ENCODE data around the gene IL19.
"Not testable (repeated sequence)": the region's sequence is repeated elsewhere in the genome, so short reads cannot be mapped to it uniquely, and the experiment has no call there.

Gene IL19

DNA sequence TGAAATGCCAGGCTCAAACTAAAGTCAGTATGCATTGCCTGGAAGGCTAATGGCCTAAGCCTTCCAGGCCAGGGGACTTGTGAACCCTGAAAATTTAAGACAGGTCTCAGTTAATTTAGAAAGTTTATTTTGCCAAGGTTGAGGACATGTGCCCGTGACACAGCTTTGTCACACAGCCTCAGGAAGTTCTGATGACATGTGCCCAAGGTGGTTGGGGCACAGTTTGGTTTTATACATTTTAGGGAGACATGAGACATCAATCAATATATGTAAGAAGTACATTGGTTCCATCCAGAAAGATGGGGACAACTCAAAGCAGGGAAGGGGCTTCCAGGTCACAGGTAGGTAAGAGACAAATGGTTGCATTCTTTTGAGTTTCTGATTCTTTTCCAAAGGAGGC lies 4.8 kb upstream of the IL19 start:
- H3K36me3 ChIP-seq (ENCODE audit: insufficient read depth, low read length); H3K4me2 ChIP-seq (ENCODE audit: low read length); H3K9ac ChIP-seq (ENCODE audit: low read depth, low read length); H3K4me3 ChIP-seq (ENCODE audit: low read length); H3K9me3 ChIP-seq (replicated peaks; ENCODE audit: low read length): not testable (repeated sequence)
- H3K27me3 ChIP-seq (ENCODE audit: control insufficient read depth, insufficient read depth, low read length), result peaks cover 24% of the 10 kb centered on the region
- H3K4me1 ChIP-seq (ENCODE audit: control insufficient read depth, insufficient read depth, low read length), result peaks cover 10% of the 10 kb centered on the region

DNA sequence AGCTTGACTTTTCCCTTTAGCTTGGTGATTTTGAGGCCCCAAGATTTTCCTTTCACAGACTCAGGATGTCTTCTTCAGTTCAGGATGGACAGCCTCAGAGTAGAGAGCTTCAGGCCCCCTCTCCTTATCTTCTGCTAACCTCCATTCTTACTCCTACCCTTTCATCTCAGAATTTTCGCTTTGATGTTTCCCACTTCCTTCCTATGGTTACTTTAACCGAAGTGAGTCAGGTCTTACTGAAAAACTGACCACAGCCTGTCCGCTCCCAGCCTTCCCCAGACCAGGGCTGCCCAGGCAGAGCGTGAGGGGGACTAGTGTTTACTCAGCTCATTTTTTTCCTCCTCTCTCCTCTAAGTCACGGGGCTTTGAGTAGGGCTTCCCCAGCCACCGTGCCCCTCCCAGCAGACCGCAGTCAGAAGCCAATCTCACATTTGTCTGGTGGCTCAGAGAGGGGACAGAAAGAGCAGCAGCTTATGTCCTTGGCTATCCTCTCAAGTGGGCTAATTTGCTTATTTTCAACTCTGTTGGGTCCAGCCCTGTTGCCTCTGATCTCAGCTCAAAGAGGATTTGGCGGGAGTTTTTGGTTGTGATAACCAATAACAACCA lies 4.2 kb upstream of the IL19 start:
- Histone ChIP-seq H3K4me2 (ENCODE audit: low read length) (peak overlapping the region; percentile 34), H3K4me1 (ENCODE audit: control insufficient read depth, insufficient read depth, low read length) (peaks cover 11% of the 10 kb centered on the region), H3K27me3 (ENCODE audit: control insufficient read depth, insufficient read depth, low read length) (peaks cover 25% of the 10 kb centered on the region), H3K4me3 (ENCODE audit: low read length) (no peak overlapping the region), H3K9ac (ENCODE audit: low read depth, low read length) (no peak overlapping the region), H3K36me3 (ENCODE audit: insufficient read depth, low read length) (no peaks in the 10 kb centered on the region), H3K9me3 (replicated peaks; ENCODE audit: low read length) (no peaks in the 10 kb centered on the region)

DNA sequence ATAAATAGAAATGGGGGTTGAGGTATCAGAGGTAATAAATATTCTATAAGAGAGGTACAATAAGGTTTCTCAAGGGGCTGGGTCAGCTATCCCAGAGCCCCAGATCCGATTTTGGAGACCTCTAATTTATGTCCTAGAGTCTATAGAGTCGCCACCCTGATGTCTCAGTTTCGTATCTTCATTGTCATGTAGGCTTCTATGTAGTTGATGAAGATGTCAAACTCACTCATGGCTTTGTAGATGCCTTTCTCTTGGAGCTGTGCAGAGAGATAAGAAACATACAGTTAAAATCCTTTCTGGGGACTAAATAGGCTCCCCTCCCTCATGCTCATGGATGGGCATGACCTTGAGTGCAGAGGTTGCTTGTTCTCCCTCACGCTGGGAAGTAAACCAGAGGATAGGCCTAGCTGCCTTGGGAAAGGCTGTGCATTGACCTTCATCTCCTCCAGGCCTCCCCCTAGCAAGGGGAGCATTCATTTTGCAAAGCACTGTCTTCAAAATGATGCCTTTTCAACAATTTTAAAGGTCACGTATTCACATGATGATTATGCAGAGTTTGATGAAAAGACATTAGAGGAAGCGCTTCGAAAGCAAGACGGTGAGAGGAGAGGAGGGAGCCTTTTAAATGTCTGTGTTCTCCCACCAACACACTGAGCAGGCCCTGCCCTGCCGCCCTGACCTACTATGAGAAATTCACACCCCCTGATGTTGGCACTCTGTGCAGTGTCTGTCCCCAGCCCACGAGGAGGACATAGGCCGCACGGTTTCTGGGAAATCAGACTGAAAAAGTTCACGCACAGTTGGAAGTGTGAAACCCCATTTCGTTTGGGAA lies 1.9 kb upstream of the IL19 start:
- H3K9me3 ChIP-seq (replicated peaks; ENCODE audit: low read length), result no peaks in the 10 kb centered on the region
- H3K36me3 ChIP-seq (ENCODE audit: insufficient read depth, low read length), result no peaks in the 10 kb centered on the region
- no peak overlapping the region for H3K9ac ChIP-seq (ENCODE audit: low read depth, low read length)
- H3K4me3 ChIP-seq (ENCODE audit: low read length), result no peak overlapping the region
- H3K27me3 ChIP-seq (ENCODE audit: control insufficient read depth, insufficient read depth, low read length), result peaks cover 36% of the 10 kb centered on the region
- H3K4me2 ChIP-seq (ENCODE audit: low read length), result no peak overlapping the region
- H3K4me1 ChIP-seq (ENCODE audit: control insufficient read depth, insufficient read depth, low read length), result peaks cover 11% of the 10 kb centered on the region

DNA sequence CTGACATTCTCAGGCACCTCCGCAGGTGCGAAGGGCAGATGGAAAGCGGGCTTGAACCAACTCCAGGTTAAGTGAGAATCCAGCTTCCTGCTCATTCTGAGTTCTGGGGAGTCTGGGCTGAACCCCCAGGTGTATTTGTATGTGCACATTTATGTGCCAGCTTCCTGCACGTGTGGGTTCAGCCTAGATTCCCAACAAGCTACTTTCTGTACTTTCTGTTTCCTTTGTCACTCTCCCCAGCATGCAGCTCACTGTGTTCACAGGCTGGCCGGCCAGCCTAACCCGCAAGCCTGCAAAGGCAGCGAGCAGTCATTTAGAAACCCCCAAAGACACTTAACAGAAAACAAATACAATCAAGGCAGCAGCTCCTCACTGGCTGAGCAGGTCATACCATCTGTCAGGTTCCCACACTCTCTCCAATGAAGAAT lies 1.3 kb upstream of the IL19 start:
- Histone ChIP-seq H3K9ac (ENCODE audit: low read depth, low read length) (no peak overlapping the region), H3K36me3 (ENCODE audit: insufficient read depth, low read length) (no peaks in the 10 kb centered on the region), H3K4me2 (ENCODE audit: low read length) (no peak overlapping the region), H3K9me3 (replicated peaks; ENCODE audit: low read length) (no peaks in the 10 kb centered on the region), H3K27me3 (ENCODE audit: control insufficient read depth, insufficient read depth, low read length) (peaks cover 35% of the 10 kb centered on the region), H3K4me3 (ENCODE audit: low read length) (no peak overlapping the region), H3K4me1 (ENCODE audit: control insufficient read depth, insufficient read depth, low read length) (peaks cover 11% of the 10 kb centered on the region)

DNA sequence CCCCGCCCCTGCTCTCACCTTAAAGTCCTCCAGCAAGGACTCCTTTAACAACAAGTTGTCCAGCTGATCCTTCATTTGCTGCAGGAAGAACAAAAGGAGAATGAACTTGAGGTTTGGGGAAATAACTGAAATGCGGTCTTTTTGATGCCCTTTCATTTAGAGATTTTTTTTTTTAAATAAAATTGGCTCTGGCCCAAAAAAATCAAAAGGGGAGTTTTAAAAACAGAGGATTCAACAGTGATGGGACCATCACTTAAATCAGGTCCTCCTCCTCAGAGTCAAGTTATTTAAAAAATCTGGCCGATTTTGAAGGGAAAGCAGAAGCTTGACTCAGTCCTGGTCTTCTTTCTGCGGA lies 742 bp downstream of the IL19 start:
- H3K4me2 ChIP-seq (ENCODE audit: low read length), result no peak overlapping the region
- no peak overlapping the region for H3K9ac ChIP-seq (ENCODE audit: low read depth, low read length)
- H3K27me3 ChIP-seq (ENCODE audit: control insufficient read depth, insufficient read depth, low read length), result peaks cover 40% of the 10 kb centered on the region
- H3K4me1 ChIP-seq (ENCODE audit: control insufficient read depth, insufficient read depth, low read length), result peaks cover 7% of the 10 kb centered on the region
- no peaks in the 10 kb centered on the region for H3K36me3 ChIP-seq (ENCODE audit: insufficient read depth, low read length)
- no peaks in the 10 kb centered on the region for H3K9me3 ChIP-seq (replicated peaks; ENCODE audit: low read length)
- H3K4me3 ChIP-seq (ENCODE audit: low read length), result no peak overlapping the region

DNA sequence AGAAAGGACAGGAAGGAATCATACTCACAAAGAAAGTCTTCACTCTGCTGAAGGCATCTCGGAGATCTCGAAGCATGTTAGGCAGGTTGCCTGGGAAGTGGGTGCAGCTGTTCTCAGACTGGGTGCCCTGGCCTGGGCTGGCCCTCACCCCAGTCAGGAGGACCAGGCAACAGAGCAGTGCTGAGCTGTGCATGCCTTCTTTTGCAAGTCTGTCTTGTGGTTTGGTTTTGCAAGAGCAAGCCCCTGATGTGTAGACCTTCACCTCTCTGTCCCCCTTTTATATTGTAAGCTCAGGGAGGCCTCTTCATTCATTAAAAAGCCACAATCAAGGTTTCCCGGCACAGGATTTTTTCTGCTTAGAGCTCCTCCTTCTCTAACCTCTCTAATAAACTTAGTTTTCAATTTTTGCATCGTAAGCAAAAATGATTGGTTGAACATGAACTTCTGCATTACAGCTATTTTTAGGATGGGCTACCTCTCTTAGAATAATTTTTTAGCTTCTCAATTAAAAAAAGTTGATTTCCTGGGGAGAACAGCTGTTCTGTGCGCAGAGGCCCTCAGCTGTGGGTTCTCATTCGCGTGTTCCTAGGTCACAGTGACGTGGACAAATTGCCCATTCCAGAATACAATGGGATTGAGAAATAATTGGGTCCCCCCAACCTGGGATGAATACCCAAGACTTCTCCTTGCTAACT lies 1.8 kb downstream of the IL19 start, which contains the start of gene IL10:
IL10 (minus strand) TSS at position 252 of the 695 bp plus-strand sequence; CDS start at position 193, 59 bp downstream.
- peaks cover 3% of the 10 kb centered on the region for H3K4me1 ChIP-seq (ENCODE audit: control insufficient read depth, insufficient read depth, low read length)
- H3K4me2 ChIP-seq (ENCODE audit: low read length), result no peak within 1 kb of the TSS
- H3K4me3 ChIP-seq (ENCODE audit: low read length), result no peak within 1 kb of the TSS
- peaks cover 40% of the 10 kb centered on the region for H3K27me3 ChIP-seq (ENCODE audit: control insufficient read depth, insufficient read depth, low read length)
- no peaks in the 10 kb centered on the region for H3K36me3 ChIP-seq (ENCODE audit: insufficient read depth, low read length)
- no peaks in the 10 kb centered on the region for H3K9me3 ChIP-seq (replicated peaks; ENCODE audit: low read length)
- no peak within 1 kb of the TSS for H3K9ac ChIP-seq (ENCODE audit: low read depth, low read length)

DNA sequence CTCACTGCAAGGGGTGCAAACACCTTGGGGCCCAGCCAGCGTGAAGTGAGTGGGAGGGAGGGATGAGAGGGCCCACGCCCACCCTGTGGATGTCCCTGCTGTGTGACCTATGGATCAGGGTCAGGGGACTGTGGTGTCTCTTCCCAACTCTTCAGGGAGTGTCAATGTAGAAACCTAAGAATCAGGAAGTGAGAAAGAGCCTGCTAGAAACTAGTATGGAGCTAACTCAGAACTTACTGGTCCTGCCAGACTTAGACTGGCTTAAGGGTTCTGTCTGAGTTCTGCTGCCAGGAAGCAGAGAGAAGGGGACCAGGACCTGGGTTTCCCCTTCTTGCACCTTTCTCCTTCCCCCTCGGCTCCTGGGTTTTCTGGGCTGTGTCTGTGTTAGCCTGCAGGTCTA lies 3.5 kb downstream of the IL19 start:
- H3K27me3 ChIP-seq (ENCODE audit: control insufficient read depth, insufficient read depth, low read length), result peaks cover 49% of the 10 kb centered on the region
- H3K4me2 ChIP-seq (ENCODE audit: low read length), result no peak overlapping the region
- no peaks in the 10 kb centered on the region for H3K36me3 ChIP-seq (ENCODE audit: insufficient read depth, low read length)
- H3K4me3 ChIP-seq (ENCODE audit: low read length), result no peak overlapping the region
- H3K4me1 ChIP-seq (ENCODE audit: control insufficient read depth, insufficient read depth, low read length), result peaks cover 3% of the 10 kb centered on the region
- H3K9me3 ChIP-seq (replicated peaks; ENCODE audit: low read length), result no peaks in the 10 kb centered on the region
- no peak overlapping the region for H3K9ac ChIP-seq (ENCODE audit: low read depth, low read length)

DNA sequence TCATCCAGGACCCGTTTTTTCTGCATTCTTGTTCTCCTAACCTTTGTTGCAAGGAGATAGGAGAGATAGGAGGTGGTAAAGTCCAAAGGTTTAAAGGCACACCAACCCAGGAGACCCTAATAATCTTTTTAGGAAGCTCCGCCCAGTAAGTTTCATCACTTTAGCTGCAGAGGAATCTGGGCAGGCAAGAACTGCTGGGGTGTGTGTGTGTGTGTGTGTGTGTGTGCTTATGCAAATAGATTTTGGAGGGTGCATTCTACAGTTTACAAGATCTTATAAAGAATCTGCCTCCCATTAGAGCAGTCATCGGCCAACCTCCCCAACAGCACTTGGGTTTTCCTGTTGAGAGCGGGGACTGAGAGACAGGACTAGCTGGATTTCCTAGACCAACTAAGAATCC lies 5.7 kb downstream of the IL19 start:
- Histone ChIP-seq H3K4me1 (ENCODE audit: control insufficient read depth, insufficient read depth, low read length) (no peaks in the 10 kb centered on the region), H3K36me3 (ENCODE audit: insufficient read depth, low read length) (no peaks in the 10 kb centered on the region), H3K27me3 (ENCODE audit: control insufficient read depth, insufficient read depth, low read length) (peaks cover 38% of the 10 kb centered on the region), H3K4me2 (ENCODE audit: low read length) (no peak overlapping the region), H3K4me3 (ENCODE audit: low read length) (no peak overlapping the region), H3K9ac (ENCODE audit: low read depth, low read length) (no peak overlapping the region), H3K9me3 (replicated peaks; ENCODE audit: low read length) (no peaks in the 10 kb centered on the region)

DNA sequence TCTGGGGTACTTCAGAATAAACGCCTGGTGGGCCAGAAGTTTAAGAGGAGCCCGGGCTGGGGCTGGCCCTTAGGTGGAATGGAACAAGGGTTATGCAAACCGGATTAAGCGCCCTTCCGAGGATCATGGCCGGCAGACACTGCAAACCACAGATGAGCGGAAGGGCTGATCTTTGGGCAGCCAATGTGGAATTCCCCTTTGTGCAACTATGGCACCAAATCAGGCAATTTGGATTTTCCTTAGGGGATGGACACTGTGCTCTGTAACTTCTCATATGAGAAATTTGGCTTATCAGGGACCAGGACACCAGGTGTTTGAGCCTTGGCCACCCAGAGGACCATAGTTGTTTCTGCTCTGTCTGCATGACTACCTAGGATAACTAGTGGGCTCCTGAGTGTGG lies 7.5 kb downstream of the IL19 start:
- Histone ChIP-seq H3K4me3 (ENCODE audit: low read length) (no peak overlapping the region), H3K4me1 (ENCODE audit: control insufficient read depth, insufficient read depth, low read length) (no peaks in the 10 kb centered on the region), H3K9me3 (replicated peaks; ENCODE audit: low read length) (no peaks in the 10 kb centered on the region), H3K4me2 (ENCODE audit: low read length) (no peak overlapping the region), H3K27me3 (ENCODE audit: control insufficient read depth, insufficient read depth, low read length) (peaks cover 23% of the 10 kb centered on the region), H3K36me3 (ENCODE audit: insufficient read depth, low read length) (no peaks in the 10 kb centered on the region), H3K9ac (ENCODE audit: low read depth, low read length) (no peak overlapping the region)

DNA sequence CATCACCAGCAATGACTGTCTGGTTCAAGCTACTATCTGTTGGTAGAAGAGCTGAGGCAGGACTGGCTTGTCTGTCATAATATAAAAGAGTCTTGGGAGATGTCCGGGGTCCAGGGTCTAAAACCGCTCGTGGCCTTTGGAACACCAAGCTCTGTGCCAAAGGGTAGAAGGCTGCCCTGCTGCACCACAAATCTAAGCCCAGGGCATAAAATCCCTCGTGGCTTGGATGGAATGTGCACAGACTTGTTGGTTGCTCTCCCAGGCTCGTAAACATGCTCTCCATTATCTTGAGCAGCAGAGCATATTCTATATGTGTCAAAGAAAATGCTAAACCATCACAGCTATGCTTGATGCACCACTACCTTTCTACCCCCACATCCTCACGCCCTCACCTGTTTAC lies 8.3 kb downstream of the IL19 start:
- not testable (repeated sequence) for H3K9ac ChIP-seq (ENCODE audit: low read depth, low read length); H3K4me1 ChIP-seq (ENCODE audit: control insufficient read depth, insufficient read depth, low read length); H3K9me3 ChIP-seq (replicated peaks; ENCODE audit: low read length)

DNA sequence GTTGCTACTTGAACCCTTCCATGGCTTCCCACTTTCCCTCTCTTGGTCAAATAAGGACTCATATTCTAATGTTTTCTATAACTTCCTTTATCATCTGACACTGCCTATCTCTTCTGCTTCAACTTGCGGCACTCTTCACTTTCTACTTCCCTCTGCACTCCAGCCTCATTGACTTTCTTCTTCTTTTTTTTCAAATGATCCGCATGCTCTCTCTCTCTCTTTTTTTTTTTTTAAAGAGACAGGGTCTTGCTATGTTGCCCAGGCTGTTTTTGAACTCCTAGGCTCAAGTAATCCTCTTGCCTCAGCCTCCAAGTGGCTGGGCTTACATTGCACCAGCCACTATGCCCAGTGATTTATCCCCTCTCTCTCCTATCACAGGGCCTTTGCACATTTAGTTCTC lies 9.1 kb downstream of the IL19 start:
- H3K4me1 ChIP-seq (ENCODE audit: control insufficient read depth, insufficient read depth, low read length), result no peaks in the 10 kb centered on the region

More for the DNA sequence above, 8.3 kb downstream of the IL19 start:
- peaks cover 21% of the 10 kb centered on the region for H3K27me3 ChIP-seq (ENCODE audit: control insufficient read depth, insufficient read depth, low read length)
- H3K4me2 ChIP-seq (ENCODE audit: low read length); H3K4me3 ChIP-seq (ENCODE audit: low read length); H3K36me3 ChIP-seq (ENCODE audit: insufficient read depth, low read length): not testable (repeated sequence)

More for the DNA sequence above, 9.1 kb downstream of the IL19 start:
- Histone ChIP-seq H3K4me2 (ENCODE audit: low read length) (no peak overlapping the region), H3K4me3 (ENCODE audit: low read length) (no peak overlapping the region), H3K9me3 (replicated peaks; ENCODE audit: low read length) (no peaks in the 10 kb centered on the region), H3K36me3 (ENCODE audit: insufficient read depth, low read length) (no peaks in the 10 kb centered on the region), H3K9ac (ENCODE audit: low read depth, low read length) (no peak overlapping the region), H3K27me3 (ENCODE audit: control insufficient read depth, insufficient read depth, low read length) (peaks cover 19% of the 10 kb centered on the region)

Data from skeletal muscle satellite cell (primary cell).